GM23248 (cell line): ENCODE measurements around the gene THADA. TPM values are rescaled to one million over a fixed set of nuclear protein-coding genes. Genes with fewer than 3 reads are reported as not detected.

Experiments used
- DNase-seq: peaks from one replicate; pipeline ENCODE4 v3.0.0-alpha.2; 2015
- H2AFZ ChIP-seq: fragments of 200-600 bp; sonication (generic); 2 replicates; pipeline ENCODE4 v1.6.1; 2016; ENCODE audit warnings: antibody characterized with exemption
- H3F3A ChIP-seq: fragments of 200-600 bp; sonication (generic); 2 replicates; pipeline ENCODE4 v1.6.1; 2016; ENCODE audit warnings: mild to moderate bottlenecking, antibody characterized with exemption, mixed run types; ENCODE audit not compliant: insufficient read depth
- H3K27ac ChIP-seq: fragments of 200-600 bp; sonication (generic); 2 replicates; pipeline ENCODE4 v1.5.1; 2016; ENCODE audit warnings: mild to moderate bottlenecking
- H3K27me3 ChIP-seq: fragments of 200-600 bp; sonication (generic); replicated peaks from 2 replicates; pipeline ENCODE4 v1.6.1; 2016; ENCODE audit warnings: mild to moderate bottlenecking; ENCODE audit not compliant: insufficient read depth
- H3K36me3 ChIP-seq: fragments of 200-600 bp; sonication (generic); 2 replicates; pipeline ENCODE4 v1.6.1; 2016; ENCODE audit warnings: low read depth, mild to moderate bottlenecking
- H3K4me1 ChIP-seq: fragments of 200-600 bp; sonication (generic); 2 replicates; pipeline ENCODE4 v1.6.1; 2016; ENCODE audit warnings: mild to moderate bottlenecking; ENCODE audit not compliant: insufficient read depth
- H3K4me2 ChIP-seq: fragments of 200-600 bp; sonication (generic); one replicate; pipeline ENCODE4 v1.6.1; 2016; ENCODE audit warnings: mild to moderate bottlenecking; ENCODE audit not compliant: unreplicated experiment
- H3K4me3 ChIP-seq: fragments of 200-600 bp; sonication (generic); 2 replicates; pipeline ENCODE4 v1.5.1; 2016; ENCODE audit warnings: mild to moderate bottlenecking
- H3K79me2 ChIP-seq: fragments of 200-600 bp; sonication (generic); 2 replicates; pipeline ENCODE4 v1.6.1; 2016; ENCODE audit warnings: mild to moderate bottlenecking; ENCODE audit not compliant: insufficient read depth
- H3K9ac ChIP-seq: fragments of 200-600 bp; sonication (generic); 2 replicates; pipeline ENCODE4 v1.6.1; 2016; ENCODE audit warnings: mild to moderate bottlenecking
- H3K9me2 ChIP-seq: fragments of 200-600 bp; sonication (generic); 2 replicates; pipeline ENCODE4 v1.6.1; 2016; ENCODE audit warnings: mixed run types, mild to moderate bottlenecking, moderate library complexity; ENCODE audit not compliant: insufficient read depth
- H3K9me3 ChIP-seq: fragments of 200-600 bp; sonication (generic); one replicate; pipeline ENCODE4 v1.6.1; 2017; ENCODE audit warnings: low read depth
- H4K20me1 ChIP-seq: fragments of 200-600 bp; sonication (generic); 2 replicates; pipeline ENCODE4 v1.6.0; 2016; ENCODE audit not compliant: insufficient read depth
- EZH2 ChIP-seq: fragments of 200-600 bp; sonication (generic); IDR thresholded peaks from 2 replicates; pipeline ENCODE4 v1.6.1; 2018; ENCODE audit warnings: antibody characterized with exemption, mild to moderate bottlenecking; ENCODE audit not compliant: insufficient read depth, poor library complexity, severe bottlenecking
- EZH2phosphoT487 ChIP-seq: fragments of 200-600 bp; sonication (generic); IDR thresholded peaks from 2 replicates; pipeline ENCODE4 v1.6.1; 2018; ENCODE audit warnings: antibody characterized with exemption, moderate library complexity, mild to moderate bottlenecking, low read depth; ENCODE audit not compliant: insufficient read depth
- WGBS, 2 experiments: methylation state at CpG; one replicate each; pipeline ENCODE4 v1.1.6; 2015 to 2017; ENCODE audit warnings: low lambda C conversion rate in 2 of 2, low coverage in 1 of 2; ENCODE audit errors: missing lambda C conversion rate in 2 of 2; 5-methylcytosine and 5-hydroxymethylcytosine counted together
- in situ Hi-C: fragments of 300-500 bp; cut with MboI; formaldehyde crosslinking; loops from 2 replicates; pipeline ENCODE4 v1.15.0; 2020
- polyA plus RNA-seq: library from polyadenylated mRNA; unstranded; fragments of >200 nt; fragmentation: Nextera tagmentation; extraction: Ambion mirVana; gene quantifications from 2 replicates; pipeline ENCODE4 v1.2.1, GENCODE V29; 2016
- total RNA-seq: library from RNA; depleted of rRNA; stranded (reverse); fragments of >200 nt; shearing (Covaris generic); gene quantifications from 2 replicates; pipeline ENCODE4 v1.2.3, GENCODE V29; 2014

Gene THADA
- total and polyA plus RNA-seq, 2 experiments from 2014 or later: 14.1 to 15.8 TPM

- Histone ChIP-seq H3K9me3 (no peaks in the 10 kb centered on the region), H2AFZ (no peak overlapping the region), H3F3A (0 out of 2 replicates have a peak, but pooled peaks cover 11% of the 10 kb centered on the region), H4K20me1 (no peaks in the 10 kb centered on the region), H3K79me2 (no peaks in the 10 kb centered on the region), H3K4me3 (no peak overlapping the region), H3K27me3 (no peaks in the 10 kb centered on the region), H3K9me2 (no peaks in the 10 kb centered on the region), H3K36me3 (0 out of 2 replicates have a peak, but pooled peaks cover 5% of the 10 kb centered on the region), H3K9ac (no peak overlapping the region), H3K4me1 (peaks cover 17% of the 10 kb centered on the region), H3K4me2 (no peak overlapping the region), H3K27ac (no peak overlapping the region)
- TF ChIP-seq EZH2: no peak
- no peak for TF ChIP-seq EZH2phosphoT487
- no peak for DNase-seq
- WGBS, 2 experiments: 100% methylated on average over 1 of the region's 1 CpG
- in situ Hi-C loops: no loop called here
Observed at GRCh38 chr2:43493954-43494353, 101.9 kb downstream of the THADA start.

- Histone ChIP-seq H3K9me2 (no peaks in the 10 kb centered on the region), H3K4me1 (peaks cover 16% of the 10 kb centered on the region), H3K4me2 (no peak overlapping the region), H3K27me3 (no peaks in the 10 kb centered on the region), H4K20me1 (no peaks in the 10 kb centered on the region), H3K4me3 (no peak overlapping the region), H3K36me3 (0 out of 2 replicates have a peak, but pooled peaks cover 3% of the 10 kb centered on the region), H3K9me3 (no peaks in the 10 kb centered on the region), H2AFZ (no peak overlapping the region), H3K9ac (no peak overlapping the region), H3K79me2 (no peaks in the 10 kb centered on the region), H3K27ac (no peak overlapping the region), H3F3A (0 out of 2 replicates have a peak, but pooled peaks cover 11% of the 10 kb centered on the region)
- 82 to 89% methylated on average over 2 of the region's 2 CpGs for WGBS, 2 experiments
- peak; percentile 59 for DNase-seq
- in situ Hi-C loops: no loop called here
- TF ChIP-seq EZH2phosphoT487 (0 out of 2 replicates have a peak, but pooled peaks have one; percentile 65), EZH2 (no peak)
Observed at GRCh38 chr2:43491065-43491639, 104.7 kb downstream of the THADA start.

- Histone ChIP-seq H3K4me3 (no peak overlapping the region), H3K4me1 (peaks cover 9% of the 10 kb centered on the region), H3K4me2 (no peak overlapping the region), H3F3A (0 out of 2 replicates have a peak, but pooled peaks cover 11% of the 10 kb centered on the region), H4K20me1 (no peaks in the 10 kb centered on the region), H3K27me3 (no peaks in the 10 kb centered on the region), H3K9ac (no peak overlapping the region), H3K36me3 (no peaks in the 10 kb centered on the region), H3K9me3 (no peaks in the 10 kb centered on the region), H3K27ac (no peak overlapping the region), H2AFZ (no peak overlapping the region), H3K79me2 (no peaks in the 10 kb centered on the region), H3K9me2 (no peaks in the 10 kb centered on the region)
- WGBS, 2 experiments: 95 to 100% methylated on average over 1 of the region's 1 CpG
- in situ Hi-C loops: no loop called here
- DNase-seq: no peak
- no peak for TF ChIP-seq EZH2
- no peak for TF ChIP-seq EZH2phosphoT487
Observed at GRCh38 chr2:43490252-43490786, 105.5 kb downstream of the THADA start.

- H3K4me2 ChIP-seq: no peak overlapping the region
- TF ChIP-seq EZH2phosphoT487: no peak
- TF ChIP-seq EZH2: no peak
Observed at GRCh38 chr2:43488737-43489136, 107.1 kb downstream of the THADA start.

More at GRCh38 chr2:43488737-43489136, 107.1 kb downstream of the THADA start:
- no peaks in the 10 kb centered on the region for H4K20me1 ChIP-seq
- in situ Hi-C loops: loop anchor here (10.0 kb wide), 3 partner anchors 254 to 664 kb away; no protein-coding TSS in a partner anchor
- H3K4me1 ChIP-seq: peaks cover 9% of the 10 kb centered on the region
- H3K9me2 ChIP-seq: no peaks in the 10 kb centered on the region
- no peak for DNase-seq
- no peaks in the 10 kb centered on the region for H3K36me3 ChIP-seq
- no peaks in the 10 kb centered on the region for H3K27me3 ChIP-seq
- no peak overlapping the region for H2AFZ ChIP-seq
- H3K4me3 ChIP-seq: no peak overlapping the region
- H3K79me2 ChIP-seq: no peaks in the 10 kb centered on the region
- H3K9me3 ChIP-seq: no peaks in the 10 kb centered on the region
- no peak overlapping the region for H3K9ac ChIP-seq
- no peak overlapping the region for H3K27ac ChIP-seq
- 0 out of 2 replicates have a peak, but pooled peaks cover 11% of the 10 kb centered on the region for H3F3A ChIP-seq
- WGBS, 2 experiments: 78 to 86% methylated on average over 3 of the region's 3 CpGs
